Neural cell (in vitro differentiated cells): ENCODE data around the gene ADGRF1. TPM values are rescaled to one million over a fixed set of nuclear protein-coding genes. Genes with fewer than 3 reads are reported as not detected.

Experiments used
- H2AFZ ChIP-seq: fragments of 200-600, 300-800 bp; sonication (generic), shearing (Covaris generic); 2 replicates; pipeline ENCODE4 v1.6.0; 2014; ENCODE audit warnings: low read depth, mild to moderate bottlenecking, antibody characterized with exemption, low read length, moderate library complexity
- H3F3A ChIP-seq: fragments of 200-600 bp; shearing (Covaris generic); 2 replicates; pipeline ENCODE4 v1.6.1; 2016; ENCODE audit warnings: mild to moderate bottlenecking, moderate library complexity, mixed read lengths, antibody characterized with exemption, low read length; ENCODE audit not compliant: insufficient read depth, poor library complexity, severe bottlenecking
- H3K27ac ChIP-seq: fragments of 200-600, 300-800 bp; sonication (generic), shearing (Covaris generic); 2 replicates; pipeline ENCODE4 v1.5.1; 2014; ENCODE audit warnings: mild to moderate bottlenecking, low read length, moderate library complexity
- H3K27me3 ChIP-seq: fragments of 300-800, 200-600 bp; sonication (generic), shearing (Covaris generic); 2 replicates; pipeline ENCODE4 v1.6.0; 2014; ENCODE audit warnings: mild to moderate bottlenecking, low read depth, low read length, moderate library complexity; ENCODE audit not compliant: insufficient read depth
- H3K36me3 ChIP-seq: fragments of 300-800, 200-600 bp; sonication (generic), shearing (Covaris generic); 2 replicates; pipeline ENCODE4 v1.5.1; 2014; ENCODE audit warnings: mild to moderate bottlenecking, antibody characterized with exemption, low read length, moderate library complexity; ENCODE audit not compliant: insufficient read depth
- H3K4me2 ChIP-seq: fragments of 300-800, 200-600 bp; sonication (generic), shearing (Covaris generic); 2 replicates; pipeline ENCODE4 v1.6.0; 2014; ENCODE audit warnings: mild to moderate bottlenecking, low read length
- H3K4me3 ChIP-seq: fragments of 300-800, 200-600 bp; sonication (generic), shearing (Covaris generic); 2 replicates; pipeline ENCODE4 v1.5.1; 2014; ENCODE audit warnings: mild to moderate bottlenecking, low read length, moderate library complexity
- H3K79me2 ChIP-seq: fragments of 200-600 bp; shearing (Covaris generic); replicated peaks from 2 replicates; pipeline ENCODE4 v1.6.0; 2014; ENCODE audit warnings: mild to moderate bottlenecking, low read length, moderate library complexity; ENCODE audit not compliant: insufficient read depth
- H3K9ac ChIP-seq: fragments of 300-800, 200-600 bp; sonication (generic), shearing (Covaris generic); 2 replicates; pipeline ENCODE4 v1.6.1; 2016; ENCODE audit warnings: mild to moderate bottlenecking, low read length, mixed read lengths
- H3K9me2 ChIP-seq: fragments of 200-600 bp; shearing (Covaris generic); 2 replicates; pipeline ENCODE4 v1.6.1; 2016; ENCODE audit warnings: mild to moderate bottlenecking, low read length, mixed read lengths; ENCODE audit not compliant: insufficient read depth
- H3K9me3 ChIP-seq: fragments of 200-600, 300-800 bp; sonication (generic), shearing (Covaris generic); 2 replicates; pipeline ENCODE4 v1.6.1; 2016; ENCODE audit warnings: mild to moderate bottlenecking, mixed run types, low read length, moderate library complexity, mixed read lengths
- H4K20me1 ChIP-seq: fragments of 200-600 bp; shearing (Covaris generic); 2 replicates; pipeline ENCODE4 v1.6.1; 2016; ENCODE audit warnings: mild to moderate bottlenecking, mixed run types; ENCODE audit not compliant: insufficient read depth
- EP300 ChIP-seq: fragments of 450-650 bp; conservative IDR thresholded peaks from 2 replicates; pipeline ENCODE4 v1.6.1; 2014; ENCODE audit warnings: antibody characterized with exemption, mild to moderate bottlenecking, moderate library complexity; ENCODE audit not compliant: poor library complexity, severe bottlenecking
- EZH2 ChIP-seq: fragments of 200-600, 300-800 bp; shearing (Covaris generic), sonication (generic); IDR thresholded peaks from 2 replicates; pipeline ENCODE4 v1.6.1; 2014; ENCODE audit warnings: antibody characterized with exemption, low read length, borderline replicate concordance, mild to moderate bottlenecking; ENCODE audit not compliant: insufficient read depth, poor library complexity, severe bottlenecking
- MXI1 ChIP-seq: fragments of 450-650 bp; conservative IDR thresholded peaks from 2 replicates; pipeline ENCODE4 v1.6.1; 2014; ENCODE audit warnings: antibody characterized with exemption, mild to moderate bottlenecking; ENCODE audit not compliant: poor library complexity, severe bottlenecking
- POLR2AphosphoS5 ChIP-seq: IDR thresholded peaks from 2 replicates; pipeline ENCODE4 v1.6.1; 2012
- RAD21 ChIP-seq: fragments of 450-650 bp; conservative IDR thresholded peaks from 2 replicates; pipeline ENCODE4 v1.6.1; 2014; ENCODE audit warnings: antibody characterized with exemption, mild to moderate bottlenecking, moderate library complexity
- SMC3 ChIP-seq: fragments of 450-650 bp; conservative IDR thresholded peaks from 2 replicates; pipeline ENCODE4 v1.6.1; 2014; ENCODE audit warnings: antibody characterized with exemption, mild to moderate bottlenecking, moderate library complexity; ENCODE audit not compliant: poor library complexity
- TAF1 ChIP-seq: IDR thresholded peaks from 2 replicates; pipeline ENCODE4 v1.6.1; 2012; ENCODE audit warnings: low read depth
- polyA plus RNA-seq: library from polyadenylated mRNA; depleted of rRNA; stranded (reverse); fragments of >200 nt; gene quantifications from 2 replicates; pipeline ENCODE4 v1.2.3, GENCODE V29; 2014
- TF ChIP-seq, protein P1 (sequence below): fragments of 450-650 bp; IDR thresholded peaks from 2 replicates; pipeline ENCODE4 v1.5.1; 2014; ENCODE audit warnings: antibody characterized with exemption, mild to moderate bottlenecking, moderate library complexity; ENCODE audit not compliant: poor library complexity, severe bottlenecking
- TF ChIP-seq, protein P2 (sequence below): IDR thresholded peaks from 2 replicates; pipeline ENCODE4 v1.6.1; 2012; ENCODE audit warnings: borderline replicate concordance

ADGRF1 gene
- polyA plus RNA-seq, 1 donor from 2014 or later = not detected

DNA sequence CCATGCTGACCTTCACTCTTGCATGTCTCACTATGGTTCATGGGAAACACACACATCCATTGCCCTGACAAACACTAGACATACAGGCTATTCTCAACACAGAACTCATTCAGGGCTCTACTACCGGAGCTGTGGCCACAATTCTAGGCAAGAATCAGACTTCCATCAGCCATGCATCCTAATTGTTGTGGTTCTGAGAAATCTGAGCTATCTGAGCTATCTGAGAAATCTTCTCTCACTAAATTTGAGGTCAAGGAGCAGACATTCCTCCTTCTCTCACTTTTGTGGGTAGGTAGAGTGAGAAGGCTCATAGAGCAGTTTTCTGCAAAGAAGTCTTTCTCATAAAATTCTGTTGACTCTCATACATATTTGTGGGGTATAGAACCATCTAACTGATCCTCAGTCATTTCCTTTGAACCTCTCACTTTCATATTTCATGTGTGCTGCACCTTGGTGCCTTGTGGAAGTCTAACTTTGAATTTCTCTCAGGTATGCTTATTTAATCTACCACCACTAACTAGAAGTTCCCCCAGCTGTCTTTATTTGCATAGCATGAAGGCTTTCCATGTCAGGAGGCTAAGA, 43.6 kb downstream of the ADGRF1 start:
- Histone ChIP-seq H3K9ac (no peak overlapping the region), H3K36me3 (no peaks in the 10 kb centered on the region), H3K9me2 (no peaks in the 10 kb centered on the region), H3K79me2 (no peaks in the 10 kb centered on the region), H2AFZ (no peak overlapping the region), H3K27ac (no peak overlapping the region), H3K4me3 (no peak overlapping the region), H3K9me3 (no peaks in the 10 kb centered on the region), H4K20me1 (no peaks in the 10 kb centered on the region), H3K4me2 (no peak overlapping the region), H3F3A (no peaks in the 10 kb centered on the region), H3K27me3 (no peaks in the 10 kb centered on the region)
- no peak for TF ChIP-seq SMC3
- TF ChIP-seq, protein P1, sequence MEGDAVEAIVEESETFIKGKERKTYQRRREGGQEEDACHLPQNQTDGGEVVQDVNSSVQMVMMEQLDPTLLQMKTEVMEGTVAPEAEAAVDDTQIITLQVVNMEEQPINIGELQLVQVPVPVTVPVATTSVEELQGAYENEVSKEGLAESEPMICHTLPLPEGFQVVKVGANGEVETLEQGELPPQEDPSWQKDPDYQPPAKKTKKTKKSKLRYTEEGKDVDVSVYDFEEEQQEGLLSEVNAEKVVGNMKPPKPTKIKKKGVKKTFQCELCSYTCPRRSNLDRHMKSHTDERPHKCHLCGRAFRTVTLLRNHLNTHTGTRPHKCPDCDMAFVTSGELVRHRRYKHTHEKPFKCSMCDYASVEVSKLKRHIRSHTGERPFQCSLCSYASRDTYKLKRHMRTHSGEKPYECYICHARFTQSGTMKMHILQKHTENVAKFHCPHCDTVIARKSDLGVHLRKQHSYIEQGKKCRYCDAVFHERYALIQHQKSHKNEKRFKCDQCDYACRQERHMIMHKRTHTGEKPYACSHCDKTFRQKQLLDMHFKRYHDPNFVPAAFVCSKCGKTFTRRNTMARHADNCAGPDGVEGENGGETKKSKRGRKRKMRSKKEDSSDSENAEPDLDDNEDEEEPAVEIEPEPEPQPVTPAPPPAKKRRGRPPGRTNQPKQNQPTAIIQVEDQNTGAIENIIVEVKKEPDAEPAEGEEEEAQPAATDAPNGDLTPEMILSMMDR = no peak
- no peak for TF ChIP-seq RAD21
- no peak for TF ChIP-seq POLR2AphosphoS5
- TF ChIP-seq, protein P2, sequence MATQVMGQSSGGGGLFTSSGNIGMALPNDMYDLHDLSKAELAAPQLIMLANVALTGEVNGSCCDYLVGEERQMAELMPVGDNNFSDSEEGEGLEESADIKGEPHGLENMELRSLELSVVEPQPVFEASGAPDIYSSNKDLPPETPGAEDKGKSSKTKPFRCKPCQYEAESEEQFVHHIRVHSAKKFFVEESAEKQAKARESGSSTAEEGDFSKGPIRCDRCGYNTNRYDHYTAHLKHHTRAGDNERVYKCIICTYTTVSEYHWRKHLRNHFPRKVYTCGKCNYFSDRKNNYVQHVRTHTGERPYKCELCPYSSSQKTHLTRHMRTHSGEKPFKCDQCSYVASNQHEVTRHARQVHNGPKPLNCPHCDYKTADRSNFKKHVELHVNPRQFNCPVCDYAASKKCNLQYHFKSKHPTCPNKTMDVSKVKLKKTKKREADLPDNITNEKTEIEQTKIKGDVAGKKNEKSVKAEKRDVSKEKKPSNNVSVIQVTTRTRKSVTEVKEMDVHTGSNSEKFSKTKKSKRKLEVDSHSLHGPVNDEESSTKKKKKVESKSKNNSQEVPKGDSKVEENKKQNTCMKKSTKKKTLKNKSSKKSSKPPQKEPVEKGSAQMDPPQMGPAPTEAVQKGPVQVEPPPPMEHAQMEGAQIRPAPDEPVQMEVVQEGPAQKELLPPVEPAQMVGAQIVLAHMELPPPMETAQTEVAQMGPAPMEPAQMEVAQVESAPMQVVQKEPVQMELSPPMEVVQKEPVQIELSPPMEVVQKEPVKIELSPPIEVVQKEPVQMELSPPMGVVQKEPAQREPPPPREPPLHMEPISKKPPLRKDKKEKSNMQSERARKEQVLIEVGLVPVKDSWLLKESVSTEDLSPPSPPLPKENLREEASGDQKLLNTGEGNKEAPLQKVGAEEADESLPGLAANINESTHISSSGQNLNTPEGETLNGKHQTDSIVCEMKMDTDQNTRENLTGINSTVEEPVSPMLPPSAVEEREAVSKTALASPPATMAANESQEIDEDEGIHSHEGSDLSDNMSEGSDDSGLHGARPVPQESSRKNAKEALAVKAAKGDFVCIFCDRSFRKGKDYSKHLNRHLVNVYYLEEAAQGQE = no peak
- no peak for TF ChIP-seq EP300

DNA sequence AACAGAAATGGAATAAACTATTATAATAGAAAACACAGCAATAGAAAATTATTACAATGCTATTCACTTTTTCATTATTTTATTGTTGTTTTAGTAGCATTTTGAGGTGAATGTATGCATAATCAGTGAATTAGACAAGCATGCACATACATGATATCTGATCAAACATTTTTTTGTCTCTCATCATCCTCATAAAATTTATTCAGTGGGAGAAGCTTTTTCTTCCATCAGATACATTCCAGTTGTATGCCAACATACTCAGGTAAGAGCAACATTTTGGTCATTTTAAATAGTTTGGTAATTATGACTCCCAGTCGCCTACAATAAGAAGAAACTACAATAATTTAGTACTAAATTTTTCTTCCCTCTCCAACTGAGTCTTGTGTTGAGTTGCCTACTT, 44.5 kb downstream of the ADGRF1 start:
- TF ChIP-seq SMC3 (no peak), MXI1 (no peak), RAD21 (no peak), POLR2AphosphoS5 (no peak), TAF1 (no peak), EZH2 (no peak), EP300 (no peak)
- TF ChIP-seq, protein P1 = no peak
- TF ChIP-seq, protein P2 = no peak
- Histone ChIP-seq H3K4me3 (no peak overlapping the region), H4K20me1 (no peaks in the 10 kb centered on the region), H2AFZ (no peak overlapping the region), H3K79me2 (no peaks in the 10 kb centered on the region), H3K36me3 (no peaks in the 10 kb centered on the region), H3K9ac (no peak overlapping the region), H3K9me3 (no peaks in the 10 kb centered on the region), H3K27ac (no peak overlapping the region), H3K9me2 (no peaks in the 10 kb centered on the region), H3K4me2 (no peak overlapping the region), H3K27me3 (no peaks in the 10 kb centered on the region), H3F3A (no peaks in the 10 kb centered on the region)
